Cerebellar cortex (tissue), 1 donor: Measurements from ENCODE around the gene ADAD2.

Experiments used
- DNase-seq: peaks from one replicate; pipeline ENCODE4 v3.0.0-alpha.2; 2015; ENCODE audit warnings: low spot score

ADAD2 gene

GRCh38 chr16:84246679-84247077, 55.7 kb downstream of the ADAD2 start:
- DNase-seq: no peak
